ENCODE data around the gene COTL1.

Gene COTL1

GRCh38 chr16:84597931-84598351, 19.9 kb downstream of the COTL1 start:
- H3K4me3 ChIP-seq (ENCODE audit: low read depth, low read length): no peak overlapping the region

- H3K4me3 ChIP-seq (ENCODE audit: low read depth, low read length): no peak overlapping the region
These were observed 20.4 kb downstream of the COTL1 start for GRCh38 chr16:84597528-84597896.

DNA sequence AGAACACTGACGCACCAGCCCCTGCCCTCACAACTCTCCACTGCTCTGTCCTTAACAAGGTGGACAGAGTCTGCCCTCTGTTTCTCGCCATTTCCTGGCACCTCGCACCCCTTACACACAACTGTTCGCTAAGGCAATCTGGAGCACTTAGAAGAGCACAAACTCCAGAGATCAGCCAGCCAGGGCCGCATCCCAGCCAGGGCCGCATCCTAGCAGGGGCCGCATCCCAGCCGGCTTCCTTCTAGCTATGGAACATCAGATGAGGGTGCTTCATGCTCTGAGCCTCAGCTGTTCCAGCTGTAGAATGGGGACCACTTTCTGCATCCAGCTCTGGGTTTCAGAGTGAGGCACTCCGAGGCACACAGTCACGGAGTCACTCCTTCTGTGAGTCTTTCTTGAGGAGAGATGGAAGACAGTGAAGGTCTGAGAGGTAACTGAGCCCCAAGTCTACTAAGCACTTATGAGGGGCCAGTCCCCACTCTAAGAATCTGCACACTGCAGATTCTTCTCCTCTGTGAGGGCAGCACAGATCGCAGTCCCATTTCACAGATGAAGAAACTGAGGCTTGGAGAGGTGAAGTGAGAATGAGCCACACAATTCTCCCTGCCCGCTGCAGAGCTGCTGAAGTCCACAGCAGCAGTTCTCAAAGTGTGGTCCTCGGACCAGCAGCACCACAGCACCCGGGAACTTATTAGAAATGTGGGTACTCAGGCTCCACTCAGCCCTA, 20.9 kb downstream of the COTL1 start:
- no peak overlapping the region for H3K4me3 ChIP-seq (ENCODE audit: low read depth, low read length)

DNA sequence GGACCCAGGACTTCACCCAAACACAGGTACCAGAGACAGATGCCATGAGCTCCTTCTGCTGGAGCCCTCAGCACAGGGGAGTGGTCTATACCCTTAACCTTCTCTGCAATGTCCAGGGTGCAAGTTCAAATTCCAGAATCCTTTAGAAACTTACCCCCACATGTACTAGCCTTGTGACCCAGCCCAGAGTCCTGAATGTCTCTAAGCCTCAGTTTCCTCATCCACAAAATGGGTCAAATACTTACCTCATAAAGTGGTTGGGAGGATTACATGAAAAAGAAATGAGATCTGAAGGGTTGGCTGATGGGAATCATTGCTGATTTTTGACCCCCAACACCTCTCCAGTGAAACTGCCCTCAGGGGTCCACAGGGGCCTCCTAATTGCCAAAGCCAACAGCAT, 21.7 kb downstream of the COTL1 start:
- no peak overlapping the region for H3K4me3 ChIP-seq (ENCODE audit: low read depth, low read length)

DNA sequence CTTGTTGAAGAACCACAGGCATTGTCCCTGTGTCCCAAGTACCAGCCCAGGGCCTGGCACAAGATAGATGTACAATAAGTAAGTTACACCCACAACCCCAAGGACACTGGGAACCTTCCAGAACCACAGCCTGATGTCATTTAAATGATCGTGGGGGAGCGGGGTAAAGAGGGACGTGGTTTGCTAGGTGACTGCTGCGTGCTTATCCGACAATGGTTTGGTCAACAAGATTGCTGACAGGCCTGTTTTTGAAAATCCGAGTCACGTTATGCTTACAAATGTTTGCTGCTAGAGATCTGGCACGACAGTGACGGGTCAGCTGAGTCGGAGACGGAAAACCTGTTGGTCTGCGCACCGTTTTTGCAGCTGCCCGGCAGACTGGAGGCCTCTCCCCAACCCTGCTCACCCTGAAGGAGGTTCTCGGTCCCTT, 22.8 kb downstream of the COTL1 start:
- no peak overlapping the region for H3K4me3 ChIP-seq (ENCODE audit: low read depth, low read length)

DNA sequence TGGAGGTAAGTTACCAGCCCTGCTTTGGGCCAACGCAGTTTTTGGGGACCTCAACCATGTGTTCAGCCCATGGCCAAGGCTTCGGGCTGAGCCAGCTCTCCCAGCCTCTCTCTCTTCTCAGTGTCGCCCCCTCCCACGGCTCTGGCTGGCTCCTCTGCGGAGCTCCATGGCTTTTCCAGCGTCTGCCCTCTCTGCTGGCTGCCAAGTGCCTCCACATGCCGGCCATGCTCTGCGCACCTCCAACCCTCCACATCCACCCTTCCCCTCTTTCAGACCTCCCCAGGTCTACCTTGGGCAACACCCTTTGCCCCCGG, 23.2 kb downstream of the COTL1 start:
- no peak overlapping the region for H3K4me3 ChIP-seq (ENCODE audit: low read depth, low read length)

DNA sequence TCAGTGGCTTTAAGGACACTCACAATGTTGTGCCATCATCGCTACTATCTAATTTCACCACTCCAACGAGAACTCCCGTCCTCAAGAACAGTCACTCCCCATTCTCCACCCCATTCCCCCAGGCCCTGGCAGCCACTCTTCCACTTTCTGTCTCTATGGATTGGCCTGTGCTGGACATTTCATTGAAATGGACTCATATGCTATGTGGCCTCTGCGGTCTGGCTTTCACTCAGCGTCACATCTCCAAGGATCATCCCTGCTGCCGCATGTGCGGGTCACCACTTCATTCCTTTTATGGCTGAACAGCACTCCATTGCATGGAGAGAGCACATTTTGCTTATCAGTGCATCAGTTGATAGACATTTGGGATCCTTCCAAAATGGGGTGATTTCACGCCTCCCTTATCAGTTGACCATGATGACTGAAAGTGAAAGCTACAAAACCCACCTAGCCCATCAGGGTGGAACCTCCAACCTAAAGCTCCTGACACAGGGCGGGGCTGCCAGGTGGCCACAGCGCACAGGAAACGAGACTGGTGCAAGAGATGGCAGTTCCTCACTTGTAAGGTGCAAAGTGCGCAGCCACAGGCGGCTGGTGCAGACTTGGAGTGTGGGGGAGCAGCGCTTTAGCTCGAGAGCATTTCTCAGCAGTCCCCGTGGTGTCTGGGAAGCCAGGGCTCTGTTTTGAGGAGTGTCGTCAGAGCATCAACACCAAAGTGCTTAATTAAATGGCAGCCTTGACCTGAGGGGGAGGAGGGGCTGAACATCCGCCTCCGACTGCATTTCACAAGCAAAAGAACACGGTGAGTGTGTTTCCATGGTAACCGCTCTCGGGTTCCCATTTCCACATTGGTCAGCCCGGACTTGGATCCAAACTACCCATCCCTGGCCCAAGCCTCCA, 23.8 kb downstream of the COTL1 start:
- H3K4me3 ChIP-seq (ENCODE audit: low read depth, low read length): no peak overlapping the region

DNA sequence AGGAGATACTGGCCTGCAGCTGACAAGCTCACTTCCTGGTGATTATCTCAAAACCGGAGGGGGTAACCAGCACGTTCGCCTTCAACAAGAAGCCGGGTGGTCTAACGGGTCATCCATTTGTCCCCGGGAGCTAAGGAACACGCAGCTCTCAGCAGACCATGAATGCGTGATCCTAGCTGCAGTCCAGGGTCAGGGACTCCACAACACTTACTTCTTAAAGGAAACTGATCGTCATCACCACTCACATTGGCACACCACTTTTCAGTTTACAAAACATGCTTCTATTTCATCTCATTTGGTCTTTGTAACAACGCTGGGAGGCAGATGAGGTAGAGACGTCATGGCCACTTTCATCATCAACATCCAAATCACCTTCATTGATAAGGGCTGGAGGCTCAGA, 25.2 kb downstream of the COTL1 start:
- H3K4me3 ChIP-seq (ENCODE audit: low read depth, low read length): no peak overlapping the region

- no peak overlapping the region for H3K4me3 ChIP-seq (ENCODE audit: low read depth, low read length)
These were observed 27.7 kb downstream of the COTL1 start for GRCh38 chr16:84589975-84590719.

DNA sequence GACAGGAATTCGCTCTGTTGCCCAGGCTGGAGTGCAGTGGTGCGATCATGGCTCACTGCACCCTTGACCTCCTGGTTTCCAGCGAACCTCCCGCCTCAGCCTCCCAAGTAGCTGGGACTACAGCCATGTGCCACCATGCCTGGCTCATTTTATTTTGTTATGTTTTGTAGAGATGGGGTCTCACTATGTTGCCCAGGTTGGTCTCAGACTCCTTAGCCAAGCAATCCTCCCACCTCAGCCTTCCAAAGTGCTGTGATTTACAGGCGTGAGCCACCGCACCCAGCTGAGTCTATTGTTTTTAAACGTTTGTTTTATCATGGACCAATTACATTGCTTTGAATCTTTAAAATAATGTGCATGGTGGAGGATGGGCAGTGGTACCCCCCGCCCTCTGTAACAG, 28.9 kb downstream of the COTL1 start:
- H3K4me3 ChIP-seq (ENCODE audit: low read depth, low read length): no peak overlapping the region

DNA sequence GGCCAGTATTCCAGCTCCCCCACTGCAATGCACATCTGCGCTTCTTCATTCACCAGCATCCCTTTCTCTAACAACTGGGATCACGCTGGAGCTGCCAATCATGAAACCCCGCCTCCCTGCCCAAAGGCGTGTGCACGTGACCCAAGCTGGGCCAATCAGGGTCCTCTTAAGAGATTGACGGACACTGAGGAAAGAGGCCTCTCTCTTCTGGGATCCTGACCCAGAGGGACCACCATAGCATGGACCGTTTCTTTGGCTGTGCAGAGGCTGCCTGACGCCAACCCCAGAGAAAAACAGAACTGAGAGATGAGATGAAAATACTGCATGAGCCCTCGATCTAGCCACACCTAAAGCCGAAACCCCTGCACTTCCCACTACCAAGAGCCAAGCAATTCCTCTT, 32.0 kb downstream of the COTL1 start:
- no peak overlapping the region for H3K4me3 ChIP-seq (ENCODE audit: low read depth, low read length)

DNA sequence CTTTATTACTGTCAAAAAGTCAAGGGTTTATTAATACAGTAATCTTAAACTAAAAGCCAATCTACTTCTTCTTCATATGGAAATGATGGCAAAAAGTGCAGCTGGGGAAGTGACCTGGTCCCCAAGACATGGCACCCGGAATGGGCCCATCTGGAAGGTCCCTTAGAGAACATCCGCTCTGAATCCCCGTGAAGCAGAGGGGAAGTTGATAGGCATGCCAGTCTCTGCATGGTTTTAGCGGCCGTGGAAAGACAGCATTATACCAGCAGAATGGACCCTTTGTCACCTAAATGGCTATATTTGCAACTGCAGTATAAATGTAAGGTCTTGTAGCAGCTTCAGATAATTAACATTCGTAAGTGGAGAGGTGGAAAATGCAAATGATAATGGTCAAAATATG, 32.4 kb downstream of the COTL1 start:
- no peak overlapping the region for H3K4me3 ChIP-seq (ENCODE audit: low read depth, low read length)

- no peak overlapping the region for H3K4me3 ChIP-seq (ENCODE audit: low read depth, low read length)
These were observed 33.2 kb downstream of the COTL1 start for GRCh38 chr16:84584678-84585077.

DNA sequence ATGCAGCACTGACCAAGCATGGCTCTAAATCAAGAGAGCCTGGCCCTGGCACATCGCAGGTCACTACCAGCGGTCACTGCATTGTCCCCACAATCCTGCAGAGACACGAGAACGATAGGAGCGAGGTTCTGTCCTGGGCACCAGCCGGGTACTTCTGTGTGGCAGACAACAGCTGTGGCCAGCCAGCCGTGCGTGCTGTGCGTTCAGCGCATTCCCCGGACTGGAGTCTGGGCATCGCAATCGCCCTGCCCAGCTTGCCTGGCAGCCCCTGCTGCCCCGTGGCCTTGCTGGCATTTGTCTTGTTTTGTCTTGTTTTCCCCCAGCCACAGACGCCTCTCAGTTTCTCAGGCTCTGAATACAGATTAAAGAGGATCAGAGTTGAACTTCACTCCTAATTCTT, 33.9 kb downstream of the COTL1 start:
- H3K4me3 ChIP-seq (ENCODE audit: low read depth, low read length): no peak overlapping the region

DNA sequence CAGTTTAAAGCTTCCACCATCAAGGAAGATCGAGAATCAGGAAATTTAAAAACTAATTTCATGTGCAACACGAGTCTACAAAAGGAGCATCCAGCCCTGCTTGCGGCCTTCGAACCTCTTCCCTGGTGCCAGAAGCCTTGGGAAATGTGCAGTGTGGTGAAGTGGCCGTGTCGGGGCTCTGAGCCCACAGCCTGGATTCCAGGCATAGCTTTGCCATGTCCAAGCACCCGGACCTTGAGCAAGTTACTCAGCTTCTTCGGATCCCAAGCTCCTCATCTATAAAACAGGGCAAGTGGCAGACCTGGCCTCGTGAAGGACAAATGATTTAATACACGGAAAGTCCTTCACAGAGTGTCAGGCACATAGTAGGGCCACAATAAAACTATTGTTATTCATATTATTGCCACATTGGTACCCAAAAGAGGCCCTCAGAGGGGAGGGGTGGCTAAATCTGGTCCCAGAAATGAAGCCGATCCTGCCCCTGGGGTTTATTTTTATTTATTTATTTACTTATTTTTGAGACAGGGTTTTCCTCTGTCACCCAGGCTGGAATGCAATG, 34.8 kb downstream of the COTL1 start:
- no peak overlapping the region for H3K4me3 ChIP-seq (ENCODE audit: low read depth, low read length)

DNA sequence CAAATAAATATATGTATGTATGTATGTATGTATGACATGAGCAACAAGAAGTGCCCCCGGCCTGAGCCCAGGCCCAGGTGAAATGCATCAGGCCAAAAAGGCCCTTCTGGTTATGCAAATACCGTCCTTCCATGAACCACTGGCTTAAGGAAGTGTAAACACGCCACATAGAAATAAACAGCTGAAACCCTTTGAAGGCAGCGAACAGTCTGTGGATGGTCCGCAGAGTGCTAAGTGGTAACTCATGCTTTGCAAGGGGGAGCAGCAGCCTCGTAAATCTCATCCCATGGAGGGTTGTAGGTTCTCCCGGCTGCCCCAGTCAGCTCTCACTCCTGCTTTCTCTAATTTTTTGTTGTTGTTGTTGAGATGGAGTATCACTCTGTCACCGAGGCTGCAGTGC, 36.7 kb downstream of the COTL1 start:
- H3K4me3 ChIP-seq (ENCODE audit: low read depth, low read length): no peak overlapping the region

GRCh38 chr16:84579936-84580335, 37.9 kb downstream of the COTL1 start:
- H3K4me3 ChIP-seq (ENCODE audit: low read depth, low read length): no peak overlapping the region

GRCh38 chr16:84578538-84579126, 39.2 kb downstream of the COTL1 start:
- H3K4me3 ChIP-seq (ENCODE audit: low read depth, low read length): no peak overlapping the region

DNA sequence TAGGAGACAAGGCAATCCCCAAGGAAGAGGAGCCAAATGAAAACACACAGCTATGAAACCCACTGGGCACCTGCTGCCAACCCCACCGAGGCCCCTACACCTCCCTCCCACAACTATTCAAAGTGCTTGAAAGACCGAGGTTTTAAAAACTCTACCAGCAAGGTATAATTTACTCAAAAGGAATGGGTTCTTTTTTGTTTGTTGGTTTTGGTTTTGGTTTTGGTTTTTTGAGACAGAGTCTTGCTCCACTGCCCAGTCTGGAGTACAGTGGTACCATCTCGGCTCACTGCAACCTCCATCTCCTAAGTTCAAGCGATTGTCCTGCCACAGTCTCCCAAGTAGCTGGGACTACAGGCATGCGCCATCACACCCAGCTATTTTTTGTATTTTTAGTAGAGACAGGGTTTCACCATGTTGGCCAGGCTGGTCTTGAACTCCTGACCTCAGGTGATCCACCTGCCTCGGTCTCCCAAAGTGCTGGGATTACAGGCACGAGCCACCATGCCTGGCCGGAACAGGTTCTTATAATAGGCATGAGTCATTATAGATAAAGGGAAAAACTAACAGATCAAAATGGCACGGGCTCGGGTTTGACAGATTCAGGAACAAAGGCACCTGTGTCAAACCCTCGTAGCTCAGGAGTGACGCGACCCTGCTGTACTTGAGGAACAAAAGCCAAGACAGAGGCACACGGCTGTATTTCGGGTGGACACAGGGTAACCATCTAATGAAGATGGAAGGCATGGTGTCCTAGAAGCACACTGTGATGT, 40.7 kb downstream of the COTL1 start:
- no peak overlapping the region for H3K4me3 ChIP-seq (ENCODE audit: low read depth, low read length)

GRCh38 chr16:84575914-84576313, 42.0 kb downstream of the COTL1 start:
- H3K4me3 ChIP-seq (ENCODE audit: low read depth, low read length): no peak overlapping the region

All from iPS-11a (cell line).